IPS-15b (cell line): Measurements from ENCODE around the gene FGB.

ENCODE experiments used
- H3K27me3 ChIP-seq: one replicate; pipeline ENCODE4 v1.6.1; 2013; ENCODE audit warnings: low read length; ENCODE audit not compliant: control insufficient read depth, insufficient read depth
- H3K36me3 ChIP-seq: one replicate; pipeline ENCODE4 v1.6.1; 2013; ENCODE audit warnings: low read length; ENCODE audit not compliant: control insufficient read depth, insufficient read depth
- H3K4me1 ChIP-seq: one replicate; pipeline ENCODE4 v1.6.1; 2013; ENCODE audit warnings: mild to moderate bottlenecking, low read length; ENCODE audit not compliant: control insufficient read depth, insufficient read depth
- H3K4me3 ChIP-seq: one replicate; pipeline ENCODE4 v1.5.1; 2013; ENCODE audit warnings: low read depth, low read length
- H3K9ac ChIP-seq: one replicate; pipeline ENCODE4 v1.6.1; 2013; ENCODE audit warnings: low read depth, mild to moderate bottlenecking, low read length
- H3K9me3 ChIP-seq: one replicate; pipeline ENCODE4 v1.6.1; 2013; ENCODE audit warnings: mild to moderate bottlenecking, low read length; ENCODE audit not compliant: control insufficient read depth, insufficient read depth

FGB gene

DNA sequence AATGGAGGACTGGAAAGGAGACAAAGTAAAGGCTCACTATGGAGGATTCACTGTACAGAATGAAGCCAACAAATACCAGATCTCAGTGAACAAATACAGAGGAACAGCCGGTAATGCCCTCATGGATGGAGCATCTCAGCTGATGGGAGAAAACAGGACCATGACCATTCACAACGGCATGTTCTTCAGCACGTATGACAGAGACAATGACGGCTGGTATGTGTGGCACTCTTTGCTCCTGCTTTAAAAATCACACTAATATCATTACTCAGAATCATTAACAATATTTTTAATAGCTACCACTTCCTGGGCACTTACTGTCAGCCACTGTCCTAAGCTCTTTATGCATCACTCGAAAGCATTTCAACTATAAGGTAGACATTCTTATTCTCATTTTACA is 6.8 kb downstream of the FGB start:
- Histone ChIP-seq H3K4me3 (no peak overlapping the region), H3K4me1 (no peaks in the 10 kb centered on the region), H3K9ac (no peak overlapping the region), H3K27me3 (no peaks in the 10 kb centered on the region), H3K9me3 (no peaks in the 10 kb centered on the region), H3K36me3 (no peaks in the 10 kb centered on the region)

DNA sequence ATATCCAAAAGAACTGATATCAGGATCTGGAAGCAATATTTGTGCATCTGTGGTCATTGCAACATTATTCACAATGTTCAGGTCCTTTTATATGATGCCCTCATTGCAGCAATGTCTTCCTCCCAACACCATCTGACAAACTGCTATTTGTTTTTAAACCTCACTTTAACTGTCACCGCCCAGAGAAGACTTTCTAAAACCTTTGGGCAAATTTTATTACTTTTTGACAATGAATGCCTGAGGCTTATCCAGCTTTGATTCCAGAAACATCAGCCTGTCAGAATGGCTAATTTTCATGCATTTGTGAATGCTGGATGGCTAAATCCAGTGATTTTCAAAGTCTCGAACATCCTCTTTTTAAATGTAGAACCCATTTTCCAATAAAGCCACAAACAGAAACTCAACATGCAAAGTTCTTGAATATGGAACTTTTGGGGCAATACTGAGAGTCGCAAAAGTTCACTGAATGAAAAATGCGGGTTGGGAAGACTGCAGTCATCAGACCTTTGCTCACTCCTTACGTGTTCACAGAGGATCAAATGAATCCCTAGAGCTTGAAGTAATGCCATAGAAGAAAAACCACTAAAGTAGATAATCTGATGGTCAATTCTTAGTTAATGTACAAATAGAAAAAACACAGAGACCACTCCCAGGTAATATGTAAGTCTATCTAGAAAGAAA is 10.5 kb downstream of the FGB start:
- Histone ChIP-seq H3K9me3 (no peaks in the 10 kb centered on the region), H3K9ac (no peak overlapping the region), H3K36me3 (no peaks in the 10 kb centered on the region), H3K4me3 (no peak overlapping the region), H3K27me3 (no peaks in the 10 kb centered on the region), H3K4me1 (no peaks in the 10 kb centered on the region)

DNA sequence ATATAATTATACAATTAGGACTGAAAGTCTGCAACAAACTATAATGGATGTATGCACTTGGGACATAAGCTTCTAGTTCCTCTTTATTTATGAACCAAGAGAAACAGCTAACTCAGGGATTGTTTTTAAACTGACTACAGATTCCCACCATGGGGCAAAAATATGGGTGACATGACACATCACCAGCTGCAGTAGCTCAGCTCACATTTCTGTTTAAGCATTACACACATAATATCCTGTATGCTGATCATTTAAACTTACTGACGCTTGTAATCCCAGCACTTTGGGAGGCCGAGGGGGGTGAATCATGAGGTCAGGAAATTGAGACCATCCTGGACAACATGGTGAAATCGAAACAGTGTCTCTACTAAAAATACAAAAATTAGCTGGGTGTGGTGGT is 11.5 kb downstream of the FGB start:
- Histone ChIP-seq H3K9me3 (no peaks in the 10 kb centered on the region), H3K36me3 (no peaks in the 10 kb centered on the region), H3K4me3 (no peak overlapping the region), H3K4me1 (no peaks in the 10 kb centered on the region), H3K27me3 (no peaks in the 10 kb centered on the region), H3K9ac (no peak overlapping the region)

GRCh38 chr4:154577324-154577723 is 14.5 kb downstream of the FGB start:
- H3K4me3 ChIP-seq: no peak overlapping the region
- no peaks in the 10 kb centered on the region for H3K4me1 ChIP-seq
- H3K9ac ChIP-seq: no peak overlapping the region
- no peaks in the 10 kb centered on the region for H3K36me3 ChIP-seq
- no peaks in the 10 kb centered on the region for H3K9me3 ChIP-seq
- H3K27me3 ChIP-seq: no peaks in the 10 kb centered on the region

DNA sequence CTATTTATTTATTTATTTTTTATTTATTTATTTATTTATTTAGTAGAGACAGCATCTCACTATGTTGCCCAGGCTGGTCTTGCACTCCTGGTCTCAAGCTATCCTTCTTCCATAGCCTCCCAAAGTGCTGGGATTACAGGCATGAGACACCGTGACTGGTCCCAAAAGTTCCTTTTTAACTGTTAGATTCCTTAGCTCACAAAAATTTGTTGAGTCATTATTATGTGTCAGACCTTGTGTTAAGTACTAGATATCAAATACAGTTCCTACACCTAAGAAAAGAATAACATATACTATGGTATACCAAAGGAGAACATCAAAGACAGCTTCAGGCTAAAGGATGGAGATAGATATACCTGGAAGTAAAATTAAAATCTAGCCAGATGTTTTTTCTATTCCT is 16.1 kb downstream of the FGB start:
- no peaks in the 10 kb centered on the region for H3K4me1 ChIP-seq
- H3K4me3 ChIP-seq: no peak overlapping the region
- no peaks in the 10 kb centered on the region for H3K9me3 ChIP-seq
- no peaks in the 10 kb centered on the region for H3K36me3 ChIP-seq
- H3K9ac ChIP-seq: no peak overlapping the region
- H3K27me3 ChIP-seq: no peaks in the 10 kb centered on the region

DNA sequence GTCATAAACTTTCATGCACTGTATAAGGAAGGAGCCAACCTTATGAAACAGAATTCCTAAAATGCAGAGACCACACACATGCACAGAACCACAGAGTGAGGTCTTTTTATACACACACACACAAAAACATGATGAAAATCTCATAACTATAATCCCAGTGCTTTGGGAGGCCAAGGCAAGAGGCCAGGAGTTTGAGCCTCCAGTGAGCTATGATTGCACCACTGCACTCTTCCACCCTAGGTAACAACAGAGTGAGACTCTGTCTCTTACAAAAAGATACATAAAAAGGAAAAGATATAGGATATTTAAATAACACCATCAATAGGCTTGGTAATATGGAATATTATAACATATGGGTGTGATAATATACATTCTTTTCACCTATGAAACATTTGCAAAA is 17.1 kb downstream of the FGB start:
- H3K4me1 ChIP-seq: no peaks in the 10 kb centered on the region
- H3K4me3 ChIP-seq: no peak overlapping the region
- H3K27me3 ChIP-seq: no peaks in the 10 kb centered on the region
- no peak overlapping the region for H3K9ac ChIP-seq
- no peaks in the 10 kb centered on the region for H3K36me3 ChIP-seq
- H3K9me3 ChIP-seq: no peaks in the 10 kb centered on the region

GRCh38 chr4:154582723-154583122 is 19.9 kb downstream of the FGB start:
- no peaks in the 10 kb centered on the region for H3K27me3 ChIP-seq
- no peak overlapping the region for H3K4me3 ChIP-seq
- H3K9me3 ChIP-seq: no peaks in the 10 kb centered on the region
- H3K9ac ChIP-seq: no peak overlapping the region
- no peaks in the 10 kb centered on the region for H3K4me1 ChIP-seq
- no peaks in the 10 kb centered on the region for H3K36me3 ChIP-seq

DNA sequence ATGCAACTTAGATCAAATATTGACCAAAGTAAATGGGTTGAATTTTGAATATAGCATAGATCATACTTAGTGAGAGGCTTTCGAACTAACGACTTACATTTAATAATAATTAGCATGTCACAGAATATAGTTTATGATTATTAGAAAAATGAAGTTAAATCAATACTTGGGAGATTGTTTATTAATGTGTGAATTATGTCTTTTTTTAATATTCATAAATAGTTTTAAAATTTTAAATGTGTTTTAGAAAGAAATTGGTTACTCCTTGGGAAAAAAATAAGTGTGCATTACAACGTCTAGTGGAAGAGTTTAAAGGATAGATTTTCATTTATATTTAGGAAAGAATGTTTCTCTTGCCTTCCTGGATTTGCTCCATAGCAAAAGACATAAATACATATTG is 20.4 kb downstream of the FGB start:
- no peaks in the 10 kb centered on the region for H3K36me3 ChIP-seq
- H3K27me3 ChIP-seq: no peaks in the 10 kb centered on the region
- no peaks in the 10 kb centered on the region for H3K4me1 ChIP-seq
- H3K4me3 ChIP-seq: no peak overlapping the region
- H3K9me3 ChIP-seq: no peaks in the 10 kb centered on the region
- H3K9ac ChIP-seq: no peak overlapping the region

GRCh38 chr4:154583677-154584076 is 20.9 kb downstream of the FGB start:
- no peak overlapping the region for H3K4me3 ChIP-seq
- H3K9ac ChIP-seq: no peak overlapping the region
- no peaks in the 10 kb centered on the region for H3K9me3 ChIP-seq
- no peaks in the 10 kb centered on the region for H3K4me1 ChIP-seq
- no peaks in the 10 kb centered on the region for H3K36me3 ChIP-seq
- H3K27me3 ChIP-seq: no peaks in the 10 kb centered on the region

- H3K36me3 ChIP-seq: no peaks in the 10 kb centered on the region
- no peak overlapping the region for H3K9ac ChIP-seq
- H3K4me1 ChIP-seq: no peaks in the 10 kb centered on the region
- H3K9me3 ChIP-seq: no peaks in the 10 kb centered on the region
- H3K4me3 ChIP-seq: no peak overlapping the region
- no peaks in the 10 kb centered on the region for H3K27me3 ChIP-seq
Measured at GRCh38 chr4:154584259-154584658, 21.4 kb downstream of the FGB start.

GRCh38 chr4:154585369-154586018 is 22.7 kb downstream of the FGB start:
- Histone ChIP-seq H3K27me3 (no peaks in the 10 kb centered on the region), H3K4me1 (no peaks in the 10 kb centered on the region)

DNA sequence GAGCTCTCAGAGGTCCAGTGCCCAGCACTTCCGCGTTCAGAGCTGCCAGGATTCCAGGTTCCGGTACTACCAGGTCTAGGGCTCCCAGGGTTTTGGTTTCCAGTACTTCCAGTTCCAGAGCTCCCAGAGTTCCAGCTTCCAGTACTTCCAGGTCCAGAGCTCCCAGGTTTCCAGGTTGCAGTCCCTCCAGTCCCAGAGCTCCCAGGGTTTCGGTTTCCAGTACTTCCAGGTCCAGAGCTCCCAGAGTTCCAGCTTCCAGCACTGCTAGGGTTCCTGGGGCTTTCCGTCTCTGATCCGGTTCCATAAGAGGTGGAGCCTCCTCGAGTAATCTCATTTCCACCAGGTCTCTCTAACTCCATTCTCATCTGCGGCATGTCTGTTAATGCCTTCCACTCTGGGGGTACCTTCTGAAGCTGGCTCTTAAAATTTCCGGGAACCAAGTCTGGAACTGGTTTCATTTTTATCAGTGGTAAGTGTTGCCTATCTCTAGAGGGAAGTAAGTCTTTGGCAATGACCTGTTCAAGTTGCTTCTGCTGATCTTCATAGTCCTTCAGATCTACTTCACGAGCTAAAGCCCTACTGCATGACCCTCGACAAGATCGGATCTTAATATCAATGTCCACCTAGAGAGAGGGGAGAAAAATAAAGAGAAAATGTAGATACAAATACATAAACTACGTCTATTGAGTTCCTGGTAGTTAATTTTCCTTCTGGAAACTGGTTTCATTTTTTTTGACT is 23.7 kb downstream of the FGB start:
- H3K9ac ChIP-seq: no peak overlapping the region
- no peaks in the 10 kb centered on the region for H3K27me3 ChIP-seq
- H3K4me3 ChIP-seq: no peak overlapping the region
- no peaks in the 10 kb centered on the region for H3K9me3 ChIP-seq
- H3K4me1 ChIP-seq: no peaks in the 10 kb centered on the region
- no peaks in the 10 kb centered on the region for H3K36me3 ChIP-seq

More at GRCh38 chr4:154585369-154586018, 22.7 kb downstream of the FGB start:
- H3K9ac ChIP-seq: no peak overlapping the region
- no peaks in the 10 kb centered on the region for H3K9me3 ChIP-seq
- H3K4me3 ChIP-seq: no peak overlapping the region
- H3K36me3 ChIP-seq: no peaks in the 10 kb centered on the region
